ENCODE measurements around the gene ITGA2. TPM values are rescaled to one million over a fixed set of nuclear protein-coding genes. Genes with fewer than 3 reads are reported as not detected.

ITGA2 gene
- total and polyA plus RNA-seq, 2 experiments from 2014 or later, result 2.5 to 10.2 TPM

DNA sequence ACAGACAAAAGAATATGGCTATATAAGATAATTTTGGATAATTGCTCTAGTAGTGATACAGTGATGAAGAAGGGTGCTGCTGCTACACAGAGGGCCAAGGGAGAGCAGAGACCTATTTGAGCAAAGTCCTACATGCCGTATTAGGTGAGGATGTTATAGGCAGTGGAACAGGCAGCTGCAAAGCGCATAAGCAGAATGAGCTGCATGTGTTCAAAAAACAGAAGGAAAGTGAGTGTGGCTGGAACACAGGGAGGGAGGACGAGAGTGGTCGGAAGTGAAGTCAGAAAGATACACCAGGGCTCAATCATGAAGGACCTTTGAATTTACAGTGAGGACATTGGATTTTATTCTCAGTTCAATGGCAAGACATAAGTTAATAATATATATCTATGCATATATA is 35.4 kb downstream of the ITGA2 start:
- no peak overlapping the region for H2AFZ ChIP-seq
- H3K4me2 ChIP-seq, result no peak overlapping the region
- H3K4me1 ChIP-seq (ENCODE audit: insufficient read depth), result no peaks in the 10 kb centered on the region
- no peaks in the 10 kb centered on the region for H3K27me3 ChIP-seq
- H3K36me3 ChIP-seq (replicated peaks; ENCODE audit: insufficient read depth, low read depth), result no peaks in the 10 kb centered on the region
- TF ChIP-seq EZH2phosphoT487 (IDR thresholded peaks at IDR 0.05; ENCODE audit: low read depth, severe bottlenecking, unreplicated experiment) (no peak), EZH2 (IDR thresholded peaks at IDR 0.05; ENCODE audit: borderline replicate concordance) (no peak)
- TF ChIP-seq, protein P1, sequence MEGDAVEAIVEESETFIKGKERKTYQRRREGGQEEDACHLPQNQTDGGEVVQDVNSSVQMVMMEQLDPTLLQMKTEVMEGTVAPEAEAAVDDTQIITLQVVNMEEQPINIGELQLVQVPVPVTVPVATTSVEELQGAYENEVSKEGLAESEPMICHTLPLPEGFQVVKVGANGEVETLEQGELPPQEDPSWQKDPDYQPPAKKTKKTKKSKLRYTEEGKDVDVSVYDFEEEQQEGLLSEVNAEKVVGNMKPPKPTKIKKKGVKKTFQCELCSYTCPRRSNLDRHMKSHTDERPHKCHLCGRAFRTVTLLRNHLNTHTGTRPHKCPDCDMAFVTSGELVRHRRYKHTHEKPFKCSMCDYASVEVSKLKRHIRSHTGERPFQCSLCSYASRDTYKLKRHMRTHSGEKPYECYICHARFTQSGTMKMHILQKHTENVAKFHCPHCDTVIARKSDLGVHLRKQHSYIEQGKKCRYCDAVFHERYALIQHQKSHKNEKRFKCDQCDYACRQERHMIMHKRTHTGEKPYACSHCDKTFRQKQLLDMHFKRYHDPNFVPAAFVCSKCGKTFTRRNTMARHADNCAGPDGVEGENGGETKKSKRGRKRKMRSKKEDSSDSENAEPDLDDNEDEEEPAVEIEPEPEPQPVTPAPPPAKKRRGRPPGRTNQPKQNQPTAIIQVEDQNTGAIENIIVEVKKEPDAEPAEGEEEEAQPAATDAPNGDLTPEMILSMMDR (IDR thresholded peaks at IDR 0.05; ENCODE audit: poor library complexity), result no peak
- DNase-seq (ENCODE audit: low spot score), result no peak
- no peak overlapping the region for H3K27ac ChIP-seq
- no peak overlapping the region for H3K4me3 ChIP-seq
- H4K20me1 ChIP-seq (ENCODE audit: insufficient read depth, poor library complexity, severe bottlenecking), result no peaks in the 10 kb centered on the region
- no peaks in the 10 kb centered on the region for H3K9me2 ChIP-seq (replicated peaks; ENCODE audit: insufficient read depth)
- H3K9me3 ChIP-seq (ENCODE audit: low read depth), result no peaks in the 10 kb centered on the region
- H3K79me2 ChIP-seq, result no peaks in the 10 kb centered on the region
- WGBS (ENCODE audit: low lambda C conversion rate, missing lambda C conversion rate), result 96% methylated on average over 4 of the region's 4 CpGs

DNA sequence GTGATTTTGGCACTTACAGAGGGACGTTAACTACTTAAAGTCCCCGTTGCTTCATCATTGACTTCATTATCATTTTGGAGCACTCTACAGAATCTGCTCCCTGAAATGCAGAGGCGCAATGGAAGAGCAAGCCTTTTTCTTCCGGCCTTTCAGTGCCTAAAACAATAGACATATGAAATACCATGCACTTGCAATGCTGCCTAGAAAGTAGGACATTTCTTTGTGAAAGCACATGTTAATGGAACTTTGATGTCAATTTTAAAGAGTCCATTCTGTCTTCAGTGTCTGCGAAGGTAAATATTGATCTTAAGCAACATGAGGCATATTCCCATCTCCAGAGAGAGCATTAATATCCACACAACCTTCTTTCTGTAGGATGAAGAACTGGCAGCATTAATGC is 36.3 kb downstream of the ITGA2 start:
- TF ChIP-seq EZH2phosphoT487 (IDR thresholded peaks at IDR 0.05; ENCODE audit: low read depth, severe bottlenecking, unreplicated experiment) (no peak), EZH2 (IDR thresholded peaks at IDR 0.05; ENCODE audit: borderline replicate concordance) (no peak)
- TF ChIP-seq, protein P1 (IDR thresholded peaks at IDR 0.05; ENCODE audit: poor library complexity), result no peak
- H3K27me3 ChIP-seq, result no peaks in the 10 kb centered on the region
- no peaks in the 10 kb centered on the region for H3K36me3 ChIP-seq (replicated peaks; ENCODE audit: insufficient read depth, low read depth)
- no peak for DNase-seq (ENCODE audit: low spot score)
- H3K9me3 ChIP-seq (ENCODE audit: low read depth), result no peaks in the 10 kb centered on the region
- no peak overlapping the region for H2AFZ ChIP-seq
- no peak overlapping the region for H3K4me3 ChIP-seq
- 91% methylated on average over 5 of the region's 5 CpGs for WGBS (ENCODE audit: low lambda C conversion rate, missing lambda C conversion rate)
- no peak overlapping the region for H3K27ac ChIP-seq
- H3K79me2 ChIP-seq, result no peaks in the 10 kb centered on the region
- no peak overlapping the region for H3K4me2 ChIP-seq
- H3K9me2 ChIP-seq (replicated peaks; ENCODE audit: insufficient read depth), result no peaks in the 10 kb centered on the region
- H4K20me1 ChIP-seq (ENCODE audit: insufficient read depth, poor library complexity, severe bottlenecking), result no peaks in the 10 kb centered on the region
- H3K4me1 ChIP-seq (ENCODE audit: insufficient read depth), result no peaks in the 10 kb centered on the region

DNA sequence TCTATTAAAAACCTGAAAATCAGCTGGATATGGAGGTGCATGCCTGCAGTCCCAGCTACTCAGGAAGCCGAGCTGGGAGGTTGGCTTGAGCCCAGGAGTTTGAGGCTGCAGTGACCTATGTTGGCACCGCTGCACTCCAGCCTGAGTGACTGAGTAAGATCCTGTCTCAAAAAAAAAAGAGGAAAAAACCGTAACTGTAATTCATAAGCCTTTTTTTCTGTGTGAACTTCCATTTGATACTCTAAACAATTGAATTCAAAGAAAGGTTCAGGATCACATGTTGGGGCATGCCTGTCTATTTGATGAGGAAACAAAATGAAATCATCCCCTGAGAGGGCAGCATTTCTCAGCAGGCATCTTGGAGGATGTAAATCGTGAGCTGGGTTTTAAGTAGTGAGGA is 38.8 kb downstream of the ITGA2 start:
- no peak for DNase-seq (ENCODE audit: low spot score)
- Histone ChIP-seq H3K27me3 (no peaks in the 10 kb centered on the region), H3K4me2 (no peak overlapping the region), H3K36me3 (replicated peaks; ENCODE audit: insufficient read depth, low read depth) (no peaks in the 10 kb centered on the region), H3K4me3 (no peak overlapping the region), H3K27ac (no peak overlapping the region), H3K79me2 (no peaks in the 10 kb centered on the region), H3K9me3 (ENCODE audit: low read depth) (no peaks in the 10 kb centered on the region), H3K4me1 (ENCODE audit: insufficient read depth) (peaks cover 18% of the 10 kb centered on the region), H2AFZ (no peak overlapping the region), H3K9me2 (replicated peaks; ENCODE audit: insufficient read depth) (no peaks in the 10 kb centered on the region), H4K20me1 (ENCODE audit: insufficient read depth, poor library complexity, severe bottlenecking) (no peaks in the 10 kb centered on the region)
- WGBS (ENCODE audit: low lambda C conversion rate, missing lambda C conversion rate), result 82% methylated on average over 4 of the region's 4 CpGs
- TF ChIP-seq, protein P1 (IDR thresholded peaks at IDR 0.05; ENCODE audit: poor library complexity), result no peak
- TF ChIP-seq EZH2phosphoT487 (IDR thresholded peaks at IDR 0.05; ENCODE audit: low read depth, severe bottlenecking, unreplicated experiment), result no peak
- no peak for TF ChIP-seq EZH2 (IDR thresholded peaks at IDR 0.05; ENCODE audit: borderline replicate concordance)

DNA sequence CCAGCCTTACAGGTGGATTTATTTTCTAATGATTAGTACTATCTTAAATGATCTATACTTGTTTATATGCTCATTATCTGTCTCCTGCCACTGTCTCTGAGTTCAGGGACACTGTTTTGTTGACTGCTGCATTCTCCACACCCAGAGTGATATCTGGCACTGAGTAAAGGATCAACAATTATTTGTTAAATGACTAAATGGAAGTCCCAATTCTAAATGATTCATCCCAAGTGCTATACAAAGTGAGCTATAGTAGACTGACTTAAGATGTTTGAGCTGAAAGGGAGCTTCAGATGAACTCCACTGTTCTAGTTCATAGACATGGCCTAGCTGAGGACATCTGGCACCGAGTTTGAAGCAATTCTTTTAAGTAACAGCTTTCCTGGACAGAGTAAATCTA is 40.5 kb downstream of the ITGA2 start:
- TF ChIP-seq EZH2 (IDR thresholded peaks at IDR 0.05; ENCODE audit: borderline replicate concordance), result no peak
- TF ChIP-seq, protein P1 (IDR thresholded peaks at IDR 0.05; ENCODE audit: poor library complexity), result no peak
- no peak for TF ChIP-seq EZH2phosphoT487 (IDR thresholded peaks at IDR 0.05; ENCODE audit: low read depth, severe bottlenecking, unreplicated experiment)
- DNase-seq (ENCODE audit: low spot score), result no peak
- Histone ChIP-seq H3K27me3 (no peaks in the 10 kb centered on the region), H3K4me1 (ENCODE audit: insufficient read depth) (peaks cover 18% of the 10 kb centered on the region), H2AFZ (no peak overlapping the region), H3K27ac (no peak overlapping the region), H3K79me2 (no peaks in the 10 kb centered on the region), H3K4me2 (no peak overlapping the region), H4K20me1 (ENCODE audit: insufficient read depth, poor library complexity, severe bottlenecking) (no peaks in the 10 kb centered on the region), H3K36me3 (replicated peaks; ENCODE audit: insufficient read depth, low read depth) (no peaks in the 10 kb centered on the region), H3K4me3 (no peak overlapping the region), H3K9me3 (ENCODE audit: low read depth) (no peaks in the 10 kb centered on the region), H3K9me2 (replicated peaks; ENCODE audit: insufficient read depth) (no peaks in the 10 kb centered on the region)
- 75% methylated on average over 1 of the region's 1 CpG for WGBS (ENCODE audit: low lambda C conversion rate, missing lambda C conversion rate)
